Retinal pigment epithelial cell (primary cell): ENCODE results near the gene C9.
"Not testable (repeated sequence)": the region's sequence is repeated elsewhere in the genome, so short reads cannot be mapped to it uniquely, and the experiment has no call there.

ENCODE experiments used
- DNase-seq: peaks from one replicate; pipeline ENCODE4 v3.0.0-alpha.2; 2010; ENCODE audit warnings: low read depth
- H3K4me3 ChIP-seq: 2 replicates; pipeline ENCODE4 v1.5.1; 2011; ENCODE audit warnings: mild to moderate bottlenecking, low read length, control low read depth, moderate library complexity
- TF ChIP-seq, protein P1 (sequence below): conservative IDR thresholded peaks from 2 replicates; pipeline ENCODE4 v1.5.1; 2011; ENCODE audit warnings: low read depth, low read length, control low read depth, inconsistent platforms

The C9 gene

DNA sequence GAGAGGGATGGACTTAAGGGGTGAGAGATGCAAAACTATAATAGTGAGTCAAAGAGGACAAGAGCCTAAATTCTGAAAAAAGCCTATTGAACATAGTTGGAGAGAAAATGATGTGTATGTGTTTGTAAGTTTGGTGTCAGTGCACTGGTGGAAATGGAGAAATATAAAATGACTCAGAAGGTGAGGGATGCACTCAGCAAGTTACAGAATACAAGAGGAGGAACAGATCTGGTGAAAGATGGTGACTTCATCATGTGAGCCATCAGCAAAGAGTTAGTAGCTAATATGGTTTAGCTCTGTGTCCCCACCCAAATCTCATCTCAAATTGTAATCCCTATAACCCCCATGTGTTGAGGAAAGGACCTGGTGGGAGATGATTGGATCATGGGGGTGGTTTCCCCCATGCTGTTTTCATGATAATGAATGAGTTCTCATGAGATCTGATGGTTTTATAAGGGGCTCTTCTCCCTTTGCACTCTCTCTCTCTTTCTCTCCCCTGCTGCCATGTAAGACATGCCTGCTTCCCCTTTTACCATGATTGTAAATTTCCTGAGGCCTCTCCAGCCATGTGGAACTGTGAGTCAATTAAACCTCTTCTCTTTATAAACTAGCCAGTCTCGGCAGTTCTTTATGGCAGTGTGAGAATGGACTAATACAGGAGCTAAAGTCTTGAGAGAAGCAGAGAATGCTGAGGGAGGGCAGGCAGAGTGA is 114.6 kb downstream of the C9 start:
- TF ChIP-seq, protein P1, sequence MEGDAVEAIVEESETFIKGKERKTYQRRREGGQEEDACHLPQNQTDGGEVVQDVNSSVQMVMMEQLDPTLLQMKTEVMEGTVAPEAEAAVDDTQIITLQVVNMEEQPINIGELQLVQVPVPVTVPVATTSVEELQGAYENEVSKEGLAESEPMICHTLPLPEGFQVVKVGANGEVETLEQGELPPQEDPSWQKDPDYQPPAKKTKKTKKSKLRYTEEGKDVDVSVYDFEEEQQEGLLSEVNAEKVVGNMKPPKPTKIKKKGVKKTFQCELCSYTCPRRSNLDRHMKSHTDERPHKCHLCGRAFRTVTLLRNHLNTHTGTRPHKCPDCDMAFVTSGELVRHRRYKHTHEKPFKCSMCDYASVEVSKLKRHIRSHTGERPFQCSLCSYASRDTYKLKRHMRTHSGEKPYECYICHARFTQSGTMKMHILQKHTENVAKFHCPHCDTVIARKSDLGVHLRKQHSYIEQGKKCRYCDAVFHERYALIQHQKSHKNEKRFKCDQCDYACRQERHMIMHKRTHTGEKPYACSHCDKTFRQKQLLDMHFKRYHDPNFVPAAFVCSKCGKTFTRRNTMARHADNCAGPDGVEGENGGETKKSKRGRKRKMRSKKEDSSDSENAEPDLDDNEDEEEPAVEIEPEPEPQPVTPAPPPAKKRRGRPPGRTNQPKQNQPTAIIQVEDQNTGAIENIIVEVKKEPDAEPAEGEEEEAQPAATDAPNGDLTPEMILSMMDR, result no peak
- no peak overlapping the region for H3K4me3 ChIP-seq
- no peak for DNase-seq

DNA sequence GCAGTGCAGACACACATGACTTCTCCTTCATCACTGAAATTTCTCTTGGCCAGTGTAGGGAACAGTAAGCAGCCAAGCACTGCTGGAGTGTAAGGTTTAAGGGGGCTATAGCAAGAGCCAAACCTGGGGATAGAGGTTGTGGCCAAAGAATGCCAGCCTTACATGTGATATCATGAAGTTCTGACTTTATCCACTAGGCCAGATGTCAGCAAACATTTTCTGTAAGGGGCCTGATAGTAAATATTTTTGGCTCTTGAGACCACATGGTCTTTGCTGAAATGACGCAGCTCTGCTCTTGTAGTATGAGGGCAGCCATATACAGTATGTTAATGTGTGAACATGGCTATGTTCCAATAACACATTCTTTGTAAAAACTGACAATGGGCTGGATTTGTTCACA is 115.2 kb downstream of the C9 start:
- TF ChIP-seq, protein P1, result no peak
- H3K4me3 ChIP-seq, result no peak overlapping the region
- DNase-seq, result no peak

DNA sequence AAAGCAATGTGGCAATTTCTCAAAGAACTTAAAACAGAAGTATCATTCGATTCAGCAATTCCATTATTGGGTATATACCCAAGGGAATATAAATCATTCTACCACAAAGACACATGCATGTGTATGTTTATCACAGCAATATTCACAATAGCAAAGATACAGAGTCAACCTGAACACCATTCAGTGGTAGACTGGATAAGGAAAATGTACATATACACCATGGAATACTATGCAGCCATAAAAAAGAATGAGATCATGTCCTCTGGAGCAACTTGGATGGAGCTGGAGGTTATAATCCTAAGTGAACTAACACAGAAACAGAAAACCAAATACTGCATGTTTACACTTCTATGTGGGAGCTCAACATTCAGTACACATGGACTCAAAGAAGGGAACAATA is 123.5 kb downstream of the C9 start:
- TF ChIP-seq, protein P1, result no peak
- no peak overlapping the region for H3K4me3 ChIP-seq

DNA sequence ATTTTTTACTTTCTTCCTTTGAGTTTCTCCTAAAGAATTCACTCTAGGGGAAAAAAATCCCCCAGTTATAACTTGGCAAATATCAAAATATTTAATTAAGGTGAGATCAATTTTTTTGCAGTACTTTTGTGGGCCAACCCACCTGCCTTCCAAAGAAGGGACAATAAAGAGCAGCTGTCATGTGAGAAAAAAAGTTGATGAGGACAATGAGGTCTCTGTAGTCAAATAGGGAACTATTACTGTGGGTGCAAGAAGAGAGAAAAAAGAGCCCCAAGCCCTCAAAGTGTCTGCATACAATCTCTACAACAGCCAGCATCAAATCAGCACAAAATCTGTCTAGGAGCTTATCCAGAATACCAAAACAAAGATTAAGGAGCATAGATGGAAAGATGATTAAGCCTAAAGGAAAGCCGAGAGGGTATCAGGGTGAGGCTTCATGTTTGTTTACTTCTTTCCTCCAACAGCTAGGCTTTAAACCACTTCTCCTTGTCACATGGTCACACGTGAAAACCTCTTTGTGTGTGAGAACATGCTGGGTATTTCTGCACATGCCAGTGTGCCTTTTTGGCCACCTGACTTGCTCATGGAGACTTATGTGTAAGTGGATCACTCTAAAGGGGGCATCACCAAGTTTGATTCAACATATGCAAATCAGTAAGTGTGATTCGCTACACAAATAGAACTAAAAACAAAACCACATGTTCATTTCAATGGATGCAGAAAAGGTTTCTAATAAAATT is 125.8 kb downstream of the C9 start:
- TF ChIP-seq, protein P1, result no peak
- no peak overlapping the region for H3K4me3 ChIP-seq
- no peak for DNase-seq

More for the DNA sequence above, 123.5 kb downstream of the C9 start:
- DNase-seq, result no peak

DNA sequence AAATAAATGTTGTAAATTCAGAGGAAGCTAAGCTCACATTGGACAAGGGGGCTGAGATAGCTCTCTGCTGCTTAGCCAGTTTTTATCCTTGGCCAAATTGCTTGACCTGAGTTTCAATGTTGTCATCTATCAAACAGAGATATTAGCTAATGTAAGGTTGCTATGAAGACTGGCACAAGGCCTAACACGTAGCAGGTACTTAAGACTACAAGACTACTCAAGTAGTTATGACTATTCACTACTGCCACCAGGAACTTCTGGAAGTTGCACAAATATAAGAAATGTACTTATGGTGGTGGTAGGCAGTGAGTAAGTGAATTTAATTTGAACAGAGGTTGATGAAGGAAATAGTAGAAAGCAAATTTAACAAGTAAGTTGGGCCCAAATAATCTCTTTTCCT is 127.6 kb downstream of the C9 start:
- TF ChIP-seq, protein P1, result no peak
- DNase-seq, result no peak
- H3K4me3 ChIP-seq, result no peak overlapping the region

DNA sequence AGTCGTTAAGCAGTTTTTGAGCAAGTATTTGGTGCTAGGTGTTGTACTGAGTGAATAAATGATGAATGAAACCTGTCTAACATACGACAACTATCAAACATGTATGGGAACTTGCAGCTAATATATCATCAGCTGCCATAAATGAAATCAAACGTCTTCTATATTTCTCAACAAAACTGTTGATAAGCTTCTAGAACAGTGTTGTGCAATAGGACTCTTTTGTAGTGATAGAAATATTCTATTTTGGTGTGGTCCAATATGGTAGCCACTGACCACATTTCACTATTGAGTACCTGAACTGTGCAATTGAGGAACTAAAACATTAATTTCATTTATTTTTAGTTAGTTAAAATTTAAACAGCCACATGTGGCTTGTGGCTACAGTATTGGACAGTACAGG is 128.6 kb downstream of the C9 start:
- no peak overlapping the region for H3K4me3 ChIP-seq
- DNase-seq, result no peak
- TF ChIP-seq, protein P1, result no peak

GRCh38 chr5:39234494-39234893 is 129.8 kb downstream of the C9 start:
- H3K4me3 ChIP-seq, DNase-seq: not testable (repeated sequence)
